Liver (tissue), 9 donors: Measurements from ENCODE around the gene TUSC2. TPM values are rescaled to one million over a fixed set of nuclear protein-coding genes. Genes with fewer than 3 reads are reported as not detected.

Source experiments
- DNase-seq: peaks from one replicate; pipeline ENCODE4 v3.0.0-alpha.2; 2017; ENCODE audit warnings: low spot score
- H3K27ac ChIP-seq, 2 donors: one replicate each; pipeline ENCODE4 v1.7.0; 2013; ENCODE audit warnings: inconsistent platforms in 2 of 2, low read length in 2 of 2, control low read depth in 1 of 2, low read depth in 1 of 2, mild to moderate bottlenecking in 1 of 2
- H3K27me3 ChIP-seq, 4 donors: one replicate each; pipeline versions ENCODE4 v1.6.1 to v1.7.0; 2013; ENCODE audit warnings: low read length in 3 of 4, inconsistent platforms in 1 of 4, mild to moderate bottlenecking in 1 of 4, moderate library complexity in 1 of 4; ENCODE audit not compliant: control insufficient read depth in 4 of 4, insufficient read depth in 4 of 4
- H3K36me3 ChIP-seq, 4 donors: one replicate each; pipeline versions ENCODE4 v1.6.1 to v1.7.0; 2013; ENCODE audit warnings: low read length in 3 of 4, mild to moderate bottlenecking in 3 of 4, low read depth in 1 of 4, moderate library complexity in 1 of 4; ENCODE audit not compliant: control insufficient read depth in 4 of 4, insufficient read depth in 3 of 4
- H3K4me1 ChIP-seq, 4 donors: one replicate each; pipeline versions ENCODE4 v1.6.1 to v1.7.0; 2013; ENCODE audit warnings: low read length in 3 of 4, mild to moderate bottlenecking in 3 of 4, moderate library complexity in 1 of 4; ENCODE audit not compliant: control insufficient read depth in 4 of 4, insufficient read depth in 4 of 4
- H3K4me3 ChIP-seq, 3 donors: one replicate each; pipeline versions ENCODE4 v1.6.1 to v1.7.0; 2013; ENCODE audit warnings: low read length in 3 of 3, control low read depth in 1 of 3, low read depth in 1 of 3, mild to moderate bottlenecking in 1 of 3
- H3K9ac ChIP-seq, 2 donors: one replicate each; pipeline ENCODE4 v1.7.0; 2013; ENCODE audit warnings: low read length in 2 of 2, mild to moderate bottlenecking in 2 of 2, moderate library complexity in 2 of 2, control low read depth in 1 of 2, low read depth in 1 of 2
- H3K9me3 ChIP-seq, 4 donors: one replicate each; pipeline versions ENCODE4 v1.6.1 to v1.7.0; 2013; ENCODE audit warnings: low read length in 3 of 4; ENCODE audit not compliant: control insufficient read depth in 4 of 4
- ATF3 ChIP-seq: IDR thresholded peaks from 2 replicates; pipeline ENCODE4 v1.6.1; 2016; ENCODE audit warnings: antibody characterized with exemption
- CTCF ChIP-seq: fragments of 150-350 bp; IDR thresholded peaks from 2 replicates; pipeline ENCODE4 v1.5.1; 2017; ENCODE audit warnings: improper control_type of control experiment, low read depth, low read length; ENCODE audit not compliant: missing input control
- EGR1 ChIP-seq, 2 donors: IDR thresholded peaks; 2 replicates each; pipeline ENCODE4 v1.6.1; 2016 to 2018; ENCODE audit warnings: antibody characterized with exemption in 2 of 2, low read depth in 2 of 2
- FOXA1 ChIP-seq: IDR thresholded peaks from 2 replicates; pipeline ENCODE4 v1.6.1; 2016; ENCODE audit warnings: antibody characterized with exemption
- FOXA2 ChIP-seq: IDR thresholded peaks from 2 replicates; pipeline ENCODE4 v1.6.1; 2016; ENCODE audit warnings: antibody characterized with exemption
- GABPA ChIP-seq, 2 donors: IDR thresholded peaks in 1 of 2; conservative IDR thresholded peaks in 1 of 2; 2 replicates each; pipeline ENCODE4 v1.6.1; 2016; ENCODE audit warnings: antibody characterized with exemption in 2 of 2, mild to moderate bottlenecking in 1 of 2, moderate library complexity in 1 of 2
- HNF4A ChIP-seq, 2 donors: conservative IDR thresholded peaks; 2 replicates each; pipeline ENCODE4 v1.6.1; 2016; ENCODE audit warnings: antibody characterized with exemption in 2 of 2, mild to moderate bottlenecking in 2 of 2
- HNF4G ChIP-seq: IDR thresholded peaks from 2 replicates; pipeline ENCODE4 v1.6.1; 2016; ENCODE audit warnings: antibody characterized with exemption
- JUND ChIP-seq, 2 donors: IDR thresholded peaks; 2 replicates each; pipeline ENCODE4 v1.6.1; 2016; ENCODE audit warnings: antibody characterized with exemption in 2 of 2
- MAX ChIP-seq: IDR thresholded peaks from 2 replicates; pipeline ENCODE4 v1.6.1; 2016; ENCODE audit warnings: antibody characterized with exemption
- NR2F2 ChIP-seq: IDR thresholded peaks from 2 replicates; pipeline ENCODE4 v1.6.1; 2016; ENCODE audit warnings: antibody characterized with exemption
- RAD21 ChIP-seq, 2 donors: IDR thresholded peaks; 2 replicates each; pipeline ENCODE4 v1.6.1; 2016; ENCODE audit warnings: antibody characterized with exemption in 2 of 2, mild to moderate bottlenecking in 2 of 2
- REST ChIP-seq: IDR thresholded peaks from 2 replicates; pipeline ENCODE4 v1.6.1; 2016; ENCODE audit warnings: antibody characterized with exemption, mild to moderate bottlenecking
- RXRA ChIP-seq, 2 donors: IDR thresholded peaks; 2 replicates each; pipeline ENCODE4 v1.6.1; 2017 to 2018; ENCODE audit warnings: antibody characterized with exemption in 2 of 2, mild to moderate bottlenecking in 1 of 2
- SP1 ChIP-seq: IDR thresholded peaks from 2 replicates; pipeline ENCODE4 v1.6.1; 2018; ENCODE audit warnings: antibody characterized with exemption, mild to moderate bottlenecking
- TAF1 ChIP-seq: conservative IDR thresholded peaks from 2 replicates; pipeline ENCODE4 v1.6.1; 2016; ENCODE audit warnings: antibody characterized with exemption, mild to moderate bottlenecking
- YY1 ChIP-seq: IDR thresholded peaks from 2 replicates; pipeline ENCODE4 v1.6.1; 2016; ENCODE audit warnings: antibody characterized with exemption, mild to moderate bottlenecking
- ZBTB33 ChIP-seq: IDR thresholded peaks from 2 replicates; pipeline ENCODE4 v1.6.1; 2016; ENCODE audit warnings: antibody characterized with exemption
- WGBS: extraction: QIAGEN DNeasy Blood & Tissue Kit; methylation state at CpG from one replicate; pipeline ENCODE4 v1.1.7; 2013; 5-methylcytosine and 5-hydroxymethylcytosine counted together
- polyA plus RNA-seq, 2 donors: library from polyadenylated mRNA; stranded (reverse) in 1 of 2; unstranded in 1 of 2; fragments of 200-250 nt in 1 of 2; fragments of >200 nt in 1 of 2; fragmentation: Nextera tagmentation in 1 of 2; extraction: Ambion mirVana in 1 of 2; gene quantifications; one replicate each; pipeline versions ENCODE4 v1.2.1 to v1.2.3, GENCODE V29; 2013 to 2015
- total RNA-seq, 2 donors: library from RNA; depleted of rRNA; stranded (reverse); fragments of >200 nt; gene quantifications; one replicate each; pipeline ENCODE4 v1.2.3, GENCODE V29; 2014
- donor health status: healthy.
- donor health status: healthy.
- donor health status: healthy.
- donor health status: healthy.
- donor health status: healthy.

TUSC2 gene
- total and polyA plus RNA-seq, 4 donors = 12.7 to 37.7 (median 21.7) TPM

GRCh38 chr3:50304601-50305000 is 23.4 kb downstream of the TUSC2 start (continued):
- no peak for TF ChIP-seq CTCF

- H3K4me1 ChIP-seq = peaks cover 12 to 44% (median 28%) of the 10 kb centered on the region in 4 donors
- 16% methylated on average over 14 of the region's 14 CpGs for WGBS
- peak within 1 kb of the TSS; percentile 75 to 87 for H3K9ac ChIP-seq
- peak within 1 kb of the TSS; percentile 50 to 81 (median 66) for H3K4me3 ChIP-seq
- DNase-seq = peak; percentile 80
- H3K36me3 ChIP-seq = peaks cover 0 to 3% (median 0%) of the 10 kb centered on the region in 4 donors
- H3K27me3 ChIP-seq = no peaks in the 10 kb centered on the region
- TF ChIP-seq FOXA1 (no peak), HNF4A (conservative IDR thresholded peaks at IDR 0.05) (peak in 1 of 2 donors; percentile 2), YY1 (peak; percentile 60), ZBTB33 (no peak), ATF3 (no peak), REST (peak; percentile 97), RXRA (IDR thresholded peaks at IDR 0.05) (peak; percentile 58 to 82), JUND (IDR thresholded peaks at IDR 0.05) (peak in 1 of 2 donors; percentile 72), SP1 (peak; percentile 67), TAF1 (peak; percentile 99), HNF4G (no peak), MAX (no peak), NR2F2 (peak; percentile 97), EGR1 (IDR thresholded peaks at IDR 0.05; ENCODE audit: low read depth in 2 of 2) (peak in 1 of 2 donors; percentile 16), FOXA2 (no peak), GABPA (IDR thresholded peaks at IDR 0.05 in 1 of 2, conservative IDR thresholded peaks at IDR 0.05 in 1 of 2) (no peak), RAD21 (IDR thresholded peaks at IDR 0.05) (peak; percentile 29 to 56), CTCF (peak; percentile 20)
- peak within 1 kb of the TSS; percentile 84 to 98 for H3K27ac ChIP-seq
- no peaks in the 10 kb centered on the region for H3K9me3 ChIP-seq
These were observed 24.8 kb downstream of the TUSC2 start, which contains the start of gene HYAL1 for GRCh38 chr3:50303013-50303815. HYAL1 (minus strand) TSS chr3:50303574; CDS start chr3:50302956, 618 bp downstream.
